Trophoblast cell (in vitro differentiated cells and primary cell): Measurements from ENCODE around the gene MAPK11.

Experiments used
- DNase-seq, 2 donors: peaks; one replicate each; pipeline ENCODE4 v3.0.0-alpha.2; 2016
- H2AFZ ChIP-seq: 2 replicates; pipeline ENCODE4 v1.6.1; 2013; ENCODE audit warnings: low read length, moderate library complexity, mild to moderate bottlenecking; ENCODE audit not compliant: insufficient read depth, poor library complexity
- H2AK5ac ChIP-seq: 2 replicates; pipeline ENCODE4 v1.6.1; 2013; ENCODE audit warnings: mild to moderate bottlenecking, low read length
- H2BK120ac ChIP-seq: 2 replicates; pipeline ENCODE4 v1.6.1; 2013; ENCODE audit warnings: low read length, mild to moderate bottlenecking, moderate library complexity; ENCODE audit not compliant: insufficient read depth, poor library complexity
- H2BK12ac ChIP-seq: 2 replicates; pipeline ENCODE4 v1.6.1; 2013; ENCODE audit warnings: mild to moderate bottlenecking, low read length, moderate library complexity
- H2BK5ac ChIP-seq: 2 replicates; pipeline ENCODE4 v1.6.1; 2013; ENCODE audit warnings: low read length, low read depth, moderate library complexity, mild to moderate bottlenecking; ENCODE audit not compliant: poor library complexity
- H3K14ac ChIP-seq: 2 replicates; pipeline ENCODE4 v1.6.1; 2013; ENCODE audit warnings: mild to moderate bottlenecking, low read length
- H3K18ac ChIP-seq: 2 replicates; pipeline ENCODE4 v1.6.1; 2013; ENCODE audit warnings: mild to moderate bottlenecking, low read length
- H3K23ac ChIP-seq: 2 replicates; pipeline ENCODE4 v1.6.1; 2013; ENCODE audit warnings: low read length
- H3K27ac ChIP-seq: 2 replicates; pipeline ENCODE4 v1.5.1; 2013; ENCODE audit warnings: low read depth, mild to moderate bottlenecking, inconsistent platforms, low read length, moderate library complexity
- H3K27me3 ChIP-seq: 2 replicates; pipeline ENCODE4 v1.6.1; 2013; ENCODE audit warnings: inconsistent platforms, mild to moderate bottlenecking, low read length, moderate library complexity; ENCODE audit not compliant: insufficient read depth
- H3K36me3 ChIP-seq, 2 experiments: 1 replicate in 1 of 2; 2 replicates in 1 of 2; pipeline ENCODE4 v1.6.1; 2013; ENCODE audit warnings: low read length in 2 of 2, mild to moderate bottlenecking in 2 of 2, moderate library complexity in 1 of 2; ENCODE audit not compliant: insufficient read depth in 2 of 2, control insufficient read depth in 1 of 2
- H3K4ac ChIP-seq: 2 replicates; pipeline ENCODE4 v1.6.1; 2013; ENCODE audit warnings: low read depth, mild to moderate bottlenecking, low read length, moderate library complexity
- H3K4me1 ChIP-seq, 2 experiments: 1 replicate in 1 of 2; 2 replicates in 1 of 2; pipeline ENCODE4 v1.6.1; 2013; ENCODE audit warnings: low read length in 2 of 2, mild to moderate bottlenecking in 2 of 2, moderate library complexity in 1 of 2; ENCODE audit not compliant: insufficient read depth in 2 of 2, control insufficient read depth in 1 of 2
- H3K4me2 ChIP-seq: 2 replicates; pipeline ENCODE4 v1.6.1; 2013; ENCODE audit warnings: inconsistent platforms, mild to moderate bottlenecking, low read length, moderate library complexity
- H3K4me3 ChIP-seq: 2 replicates; pipeline ENCODE4 v1.5.1; 2013; ENCODE audit warnings: mild to moderate bottlenecking, low read depth, low read length, inconsistent platforms
- H3K79me1 ChIP-seq: one replicate; pipeline ENCODE4 v1.6.1; 2013; ENCODE audit warnings: low read length
- H3K79me2 ChIP-seq: 2 replicates; pipeline ENCODE4 v1.6.1; 2013; ENCODE audit warnings: low read length, mild to moderate bottlenecking; ENCODE audit not compliant: control insufficient read depth, insufficient read depth, poor library complexity
- H3K9ac ChIP-seq: 2 replicates; pipeline ENCODE4 v1.6.1; 2013; ENCODE audit warnings: mild to moderate bottlenecking, low read length
- H3K9me3 ChIP-seq: 2 replicates; pipeline ENCODE4 v1.6.1; 2013; ENCODE audit warnings: low read depth, mild to moderate bottlenecking, control low read depth, inconsistent platforms, low read length; ENCODE audit not compliant: insufficient read depth
- H4K12ac ChIP-seq: 2 replicates; pipeline ENCODE4 v1.6.1; 2013; ENCODE audit warnings: low read depth, mild to moderate bottlenecking, low read length, moderate library complexity
- H4K8ac ChIP-seq: 2 replicates; pipeline ENCODE4 v1.6.1; 2013; ENCODE audit warnings: low read depth, mild to moderate bottlenecking, low read length, moderate library complexity
- H4K91ac ChIP-seq: one replicate; pipeline ENCODE4 v1.6.1; 2013; ENCODE audit warnings: low read depth, mild to moderate bottlenecking, low read length, moderate library complexity
- WGBS: extraction: QIAGEN DNeasy Blood & Tissue Kit; methylation state at CpG from one replicate; pipeline ENCODE4 v1.1.7; 2013; ENCODE audit warnings: missing lambda C conversion rate; ENCODE audit not compliant: insufficient read length, insufficient coverage; ENCODE audit errors: extremely low coverage; 5-methylcytosine and 5-hydroxymethylcytosine counted together

Gene MAPK11

DNA sequence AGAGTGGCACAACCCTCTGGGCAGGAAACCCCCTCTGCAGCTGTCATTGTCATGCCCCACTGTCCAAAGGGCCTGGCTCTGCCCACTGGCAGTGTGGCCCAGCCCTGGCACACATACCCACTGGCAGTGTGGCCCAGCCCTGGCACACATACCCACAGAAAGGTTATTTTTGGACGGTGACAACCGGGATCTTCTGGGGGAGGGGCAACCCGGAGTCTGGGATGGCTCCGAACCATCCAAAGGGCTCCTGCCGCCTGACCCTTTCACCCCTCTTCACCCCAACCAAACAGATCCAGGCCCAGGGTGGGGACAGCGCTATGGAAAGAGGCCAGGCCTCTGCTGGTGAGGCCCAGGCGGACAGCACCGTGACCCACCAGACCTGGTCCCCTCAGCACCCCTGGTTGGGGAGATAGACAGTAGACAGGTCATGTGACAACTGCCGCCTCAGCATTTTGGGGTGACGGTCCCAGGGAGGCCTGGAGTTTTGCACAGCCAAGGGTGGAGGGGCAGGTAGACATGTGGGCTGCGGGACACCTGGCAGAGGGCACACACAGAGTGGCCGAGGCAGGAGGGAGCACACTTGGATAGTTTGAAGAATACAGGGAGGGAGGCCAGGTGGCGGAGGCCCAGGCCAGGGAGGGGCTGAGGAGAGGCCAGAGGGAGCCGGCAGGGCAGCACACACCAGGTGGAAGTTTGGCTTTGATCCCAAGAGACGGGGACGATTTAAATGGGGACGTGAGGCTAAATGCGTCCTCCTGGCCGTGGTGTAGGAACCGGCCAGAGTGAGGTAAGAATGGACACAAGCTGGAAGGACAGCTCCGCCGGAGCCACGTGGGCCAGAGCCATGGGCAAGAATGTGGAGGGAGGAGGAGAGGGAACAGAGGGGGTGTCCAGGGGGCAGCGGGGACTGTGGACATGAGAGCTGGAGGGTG is 11.6 kb downstream of the MAPK11 start:
- Histone ChIP-seq H2AK5ac (no peak overlapping the region), H3K27me3 (peaks cover 9% of the 10 kb centered on the region), H2BK5ac (no peak overlapping the region), H3K4me2 (no peak overlapping the region), H4K8ac (no peak overlapping the region), H3K36me3 (no peaks in the 10 kb centered on the region), H2AFZ (no peak overlapping the region), H3K79me1 (no peaks in the 10 kb centered on the region), H3K23ac (no peak overlapping the region), H2BK12ac (no peak overlapping the region), H3K18ac (no peak overlapping the region), H4K91ac (no peak overlapping the region), H3K9me3 (no peaks in the 10 kb centered on the region), H3K79me2 (no peaks in the 10 kb centered on the region), H3K27ac (no peak overlapping the region), H2BK120ac (no peak overlapping the region), H3K4ac (no peak overlapping the region), H3K4me1 (peaks cover 17 to 20% of the 10 kb centered on the region in 2 experiments), H3K9ac (no peak overlapping the region), H4K12ac (no peak overlapping the region), H3K14ac (no peak overlapping the region), H3K4me3 (no peak overlapping the region)
- no peak for DNase-seq
- WGBS = no CpG with 5 or more reads among the region's 24 CpGs

DNA sequence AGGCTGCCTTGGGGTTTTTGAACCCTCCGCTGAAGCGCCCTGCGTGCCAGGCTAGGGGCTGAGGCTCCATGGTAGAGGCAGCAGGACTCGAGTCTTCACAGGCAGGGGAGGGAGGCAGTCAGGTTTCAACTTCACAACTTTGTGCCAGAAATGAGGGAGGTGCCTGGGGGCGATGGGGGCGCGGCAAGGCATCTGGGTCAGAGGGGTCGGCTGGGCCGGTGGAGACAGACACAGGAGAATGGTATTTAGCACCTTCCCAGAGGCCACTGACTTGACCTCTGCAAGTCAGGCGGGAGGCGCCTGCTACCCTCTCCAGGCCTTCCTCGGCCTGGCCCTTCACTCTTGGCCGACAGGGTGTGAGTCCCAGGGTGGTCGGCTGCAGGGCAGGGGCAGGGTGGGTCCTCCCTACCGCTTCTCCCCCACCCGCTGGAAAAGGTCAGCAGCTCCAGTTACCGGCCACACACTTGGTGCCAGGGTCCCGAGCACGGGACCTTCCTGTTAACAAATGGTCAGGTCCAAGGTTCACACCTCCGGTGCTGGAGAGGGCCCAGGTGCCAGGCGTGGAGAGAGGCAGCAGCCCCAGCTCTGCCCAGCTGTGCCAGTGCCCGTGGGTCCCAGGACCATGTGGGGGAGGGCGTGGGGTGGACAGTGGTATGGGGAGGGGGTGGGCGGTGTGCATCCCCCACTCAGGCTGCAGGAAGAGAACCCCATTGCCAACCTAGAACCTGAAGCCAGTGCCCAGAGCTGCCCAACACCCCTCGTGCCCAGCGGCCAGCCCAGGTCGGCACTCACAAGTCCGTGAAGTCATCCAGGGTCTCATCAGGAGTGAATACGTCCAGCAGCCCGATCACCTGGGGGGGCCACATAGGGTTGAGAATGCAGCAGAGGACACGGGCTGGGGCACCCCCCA is 12.5 kb downstream of the MAPK11 start:
- no CpG with 5 or more reads among the region's 31 CpGs for WGBS

GRCh38 chr22:50257041-50257440 is 13.1 kb downstream of the MAPK11 start:
- H2AFZ ChIP-seq = no peak overlapping the region

More for the DNA sequence above, 12.5 kb downstream of the MAPK11 start:
- Histone ChIP-seq H3K79me1 (no peaks in the 10 kb centered on the region), H3K4me1 (peaks cover 17 to 20% of the 10 kb centered on the region in 2 experiments), H3K4ac (no peak overlapping the region), H3K36me3 (no peaks in the 10 kb centered on the region), H4K8ac (no peak overlapping the region), H3K27me3 (peaks cover 9% of the 10 kb centered on the region), H2BK120ac (no peak overlapping the region), H3K4me2 (no peak overlapping the region), H3K9me3 (no peaks in the 10 kb centered on the region), H3K23ac (no peak overlapping the region), H2BK12ac (no peak overlapping the region), H3K79me2 (no peaks in the 10 kb centered on the region), H3K18ac (no peak overlapping the region), H4K12ac (no peak overlapping the region), H3K9ac (no peak overlapping the region), H3K27ac (no peak overlapping the region), H2AFZ (no peak overlapping the region), H2BK5ac (no peak overlapping the region), H4K91ac (no peak overlapping the region), H3K4me3 (no peak overlapping the region), H3K14ac (no peak overlapping the region), H2AK5ac (no peak overlapping the region)
- no peak for DNase-seq

DNA sequence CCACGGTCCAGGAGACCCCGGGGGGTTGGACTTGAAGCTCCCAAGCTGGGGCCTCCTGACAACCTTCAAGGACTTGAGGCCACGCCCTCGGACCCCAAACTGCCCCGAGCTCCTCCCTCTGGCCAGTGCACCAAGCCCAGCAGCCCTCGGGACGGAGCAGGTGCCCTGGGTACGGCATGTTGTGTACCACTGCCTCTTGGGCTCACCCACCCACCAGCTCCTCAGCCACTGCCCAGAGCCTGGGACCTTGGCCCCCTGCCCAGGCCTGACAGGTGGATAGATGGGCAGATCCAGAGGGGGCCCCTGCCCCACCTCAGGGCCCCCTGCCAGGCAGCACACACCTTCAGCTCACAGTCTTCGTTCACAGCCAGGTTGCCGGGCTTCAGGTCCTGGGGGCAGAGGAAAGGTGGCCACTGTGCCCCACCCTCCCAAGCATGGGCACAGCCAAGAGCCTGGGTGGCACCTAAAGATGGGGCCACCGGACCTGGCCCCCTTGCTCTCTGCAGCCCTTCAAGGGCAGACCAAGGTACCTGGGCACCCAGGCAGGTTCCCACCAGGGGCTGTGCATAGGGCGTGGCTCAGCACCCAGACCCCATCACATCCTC is 13.8 kb downstream of the MAPK11 start:
- no CpG with 5 or more reads among the region's 12 CpGs for WGBS
- H3K4me3 ChIP-seq = no peak overlapping the region
- no peak overlapping the region for H2BK12ac ChIP-seq

More at GRCh38 chr22:50257041-50257440, 13.1 kb downstream of the MAPK11 start:
- no peak overlapping the region for H4K91ac ChIP-seq
- H3K9ac ChIP-seq = no peak overlapping the region
- H3K79me2 ChIP-seq = no peaks in the 10 kb centered on the region
- no peaks in the 10 kb centered on the region for H3K36me3 ChIP-seq
- no peak overlapping the region for H2BK5ac ChIP-seq
- no peak overlapping the region for H3K14ac ChIP-seq
- DNase-seq = no peak
- no peak overlapping the region for H3K18ac ChIP-seq
- no peak overlapping the region for H4K12ac ChIP-seq
- H2BK120ac ChIP-seq = no peak overlapping the region
- H2BK12ac ChIP-seq = no peak overlapping the region
- H3K27ac ChIP-seq = no peak overlapping the region
- H3K4me3 ChIP-seq = no peak overlapping the region
- H3K4ac ChIP-seq = no peak overlapping the region
- no peak overlapping the region for H4K8ac ChIP-seq
- no peaks in the 10 kb centered on the region for H3K79me1 ChIP-seq
- WGBS = no CpG with 5 or more reads among the region's 16 CpGs
- H3K23ac ChIP-seq = no peak overlapping the region
- peaks cover 16 to 19% of the 10 kb centered on the region in 2 experiments for H3K4me1 ChIP-seq
- no peak overlapping the region for H3K4me2 ChIP-seq
- H3K9me3 ChIP-seq = no peaks in the 10 kb centered on the region
- no peak overlapping the region for H2AK5ac ChIP-seq
- H3K27me3 ChIP-seq = peaks cover 9% of the 10 kb centered on the region

More for the DNA sequence above, 13.8 kb downstream of the MAPK11 start:
- H3K14ac ChIP-seq = no peak overlapping the region
- H3K4ac ChIP-seq = no peak overlapping the region
- H4K8ac ChIP-seq = no peak overlapping the region
- no peak overlapping the region for H2AFZ ChIP-seq
- H3K27ac ChIP-seq = no peak overlapping the region
- H3K79me1 ChIP-seq = peaks cover 2% of the 10 kb centered on the region
- peaks cover 17 to 18% of the 10 kb centered on the region in 2 experiments for H3K4me1 ChIP-seq
- no peak overlapping the region for H2AK5ac ChIP-seq
- H2BK5ac ChIP-seq = no peak overlapping the region
- peaks cover 9% of the 10 kb centered on the region for H3K27me3 ChIP-seq
- H3K23ac ChIP-seq = no peak overlapping the region
- no peaks in the 10 kb centered on the region for H3K36me3 ChIP-seq
- no peak overlapping the region for H3K4me2 ChIP-seq
- no peak overlapping the region for H4K12ac ChIP-seq
- no peak overlapping the region for H4K91ac ChIP-seq
- no peak overlapping the region for H2BK120ac ChIP-seq
- DNase-seq = no peak
- H3K79me2 ChIP-seq = no peaks in the 10 kb centered on the region
- no peaks in the 10 kb centered on the region for H3K9me3 ChIP-seq
- no peak overlapping the region for H3K18ac ChIP-seq
- no peak overlapping the region for H3K9ac ChIP-seq
